Dedifferentiated amniotic fluid mesenchymal stem cell (primary cell): ENCODE measurements around the gene NPDC1.
"Not testable (repeated sequence)": the region's sequence is repeated elsewhere in the genome, so short reads cannot be mapped to it uniquely, and the experiment has no call there.

Experiments used
- DNase-seq: peaks from one replicate; pipeline ENCODE4 v3.0.0-alpha.2; 2016; ENCODE audit errors: extremely low spot score

The NPDC1 gene

GRCh38 chr9:137011907-137012675 is 33.9 kb downstream of the NPDC1 start:
- no peak for DNase-seq

GRCh38 chr9:137011156-137011555 is 34.8 kb downstream of the NPDC1 start:
- DNase-seq, result no peak

GRCh38 chr9:137009938-137010732 is 35.8 kb downstream of the NPDC1 start:
- DNase-seq, result no peak

- no peak for DNase-seq
Measured at GRCh38 chr9:137009217-137009616, 36.8 kb downstream of the NPDC1 start.

- DNase-seq, result no peak
Measured at GRCh38 chr9:137008312-137008711, 37.7 kb downstream of the NPDC1 start.

- no peak for DNase-seq
Measured at GRCh38 chr9:137007816-137008270, 38.1 kb downstream of the NPDC1 start.

GRCh38 chr9:137007108-137007815 is 38.7 kb downstream of the NPDC1 start:
- no peak for DNase-seq

GRCh38 chr9:137006116-137007003 is 39.6 kb downstream of the NPDC1 start:
- DNase-seq, result no peak

- not testable (repeated sequence) for DNase-seq
Measured at GRCh38 chr9:137004285-137004684, 41.7 kb downstream of the NPDC1 start.

GRCh38 chr9:137002646-137003041 is 43.3 kb downstream of the NPDC1 start:
- DNase-seq, result no peak

GRCh38 chr9:137001857-137002645 is 43.9 kb downstream of the NPDC1 start:
- DNase-seq, result no peak

- DNase-seq, result peak; percentile 32
Measured at GRCh38 chr9:137000177-137000930, 45.6 kb downstream of the NPDC1 start.

- no peak for DNase-seq
Measured at GRCh38 chr9:136997830-136998234, 48.1 kb downstream of the NPDC1 start.

- no peak for DNase-seq
Measured at GRCh38 chr9:136997371-136997770, 48.6 kb downstream of the NPDC1 start.

GRCh38 chr9:136996361-136997292 is 49.4 kb downstream of the NPDC1 start, which contains the start of gene CLIC3:
CLIC3 (minus strand) TSS chr9:136996568; CDS start chr9:136996543, 25 bp downstream.
- no peak for DNase-seq

GRCh38 chr9:136995772-136996311 is 50.1 kb downstream of the NPDC1 start:
- no peak for DNase-seq

- no peak for DNase-seq
Measured at GRCh38 chr9:136995362-136995761, 50.6 kb downstream of the NPDC1 start.

GRCh38 chr9:136994888-136995230 is 51.1 kb downstream of the NPDC1 start:
- DNase-seq, result no peak
